HG03095 (cell line): ENCODE data around the gene DGKD.
"Not testable (repeated sequence)": the region's sequence is repeated elsewhere in the genome, so short reads cannot be mapped to it uniquely, and the experiment has no call there.

Experiments used
- ATAC-seq: cut with Tn5 transposase; IDR thresholded peaks from one replicate; pipeline ENCODE4 v1.9.1; 2021; ENCODE audit warnings: moderate library complexity; ENCODE audit not compliant: unreplicated experiment

DGKD gene

DNA sequence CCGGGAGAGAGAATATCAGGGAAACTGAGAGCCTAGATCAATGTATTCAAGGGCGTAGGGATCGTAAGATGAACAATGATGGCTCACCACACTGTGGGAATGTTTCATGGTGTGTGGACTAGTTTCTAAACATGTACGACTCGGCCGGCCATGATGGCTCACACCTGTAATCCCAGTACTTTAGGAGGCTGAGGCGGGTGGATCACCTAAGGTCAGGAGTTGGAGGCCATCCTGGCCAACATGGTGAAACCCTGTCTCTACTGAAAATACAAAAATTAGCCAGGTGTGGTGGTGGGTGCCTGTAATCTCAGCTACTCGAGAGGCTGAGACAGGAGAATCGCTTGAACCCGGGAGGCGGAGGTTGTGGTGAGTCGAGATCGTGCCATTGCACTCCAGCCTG lies 18.2 kb upstream of the DGKD start:
- ATAC-seq, result not testable (repeated sequence)

DNA sequence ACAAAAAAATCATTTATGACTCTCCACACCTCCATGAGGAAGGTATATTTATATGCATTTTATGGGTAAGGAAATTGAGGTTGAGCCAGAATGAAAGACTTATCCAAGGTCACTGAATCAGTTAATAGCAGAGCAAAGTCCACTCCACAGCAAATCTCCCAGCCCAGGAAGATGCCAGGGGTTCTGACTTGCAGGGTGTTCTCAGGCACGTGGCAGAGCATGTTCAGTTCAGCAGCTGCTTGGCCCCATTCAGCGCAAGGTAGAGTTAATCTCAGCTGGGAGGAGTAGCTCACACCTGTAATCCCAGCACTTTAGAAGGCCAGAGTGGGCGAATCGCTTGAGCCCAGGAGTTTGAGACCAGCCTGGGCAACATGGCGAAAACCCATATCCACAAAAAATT lies 17.8 kb upstream of the DGKD start:
- ATAC-seq, result no peak

DNA sequence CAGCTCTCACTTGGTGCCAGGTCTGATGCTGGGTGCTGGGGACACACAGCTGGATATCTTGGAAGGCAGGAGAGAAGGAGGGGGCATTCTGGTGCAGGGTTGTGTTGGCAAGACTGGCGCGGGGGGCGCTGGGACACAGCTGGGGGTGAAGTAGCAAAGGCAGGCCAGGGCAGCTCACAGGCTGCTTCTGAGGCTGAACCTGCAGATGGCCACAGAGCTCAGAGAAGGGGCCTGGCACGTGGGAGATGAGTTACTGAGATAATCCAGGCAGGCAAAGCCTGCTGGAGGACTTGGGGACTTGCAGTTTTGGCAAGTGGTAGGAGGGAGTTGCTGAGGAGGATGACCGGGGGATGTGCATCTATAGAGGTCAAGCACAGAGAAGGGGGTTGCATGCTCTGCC lies 16.2 kb upstream of the DGKD start:
- ATAC-seq, result no peak

DNA sequence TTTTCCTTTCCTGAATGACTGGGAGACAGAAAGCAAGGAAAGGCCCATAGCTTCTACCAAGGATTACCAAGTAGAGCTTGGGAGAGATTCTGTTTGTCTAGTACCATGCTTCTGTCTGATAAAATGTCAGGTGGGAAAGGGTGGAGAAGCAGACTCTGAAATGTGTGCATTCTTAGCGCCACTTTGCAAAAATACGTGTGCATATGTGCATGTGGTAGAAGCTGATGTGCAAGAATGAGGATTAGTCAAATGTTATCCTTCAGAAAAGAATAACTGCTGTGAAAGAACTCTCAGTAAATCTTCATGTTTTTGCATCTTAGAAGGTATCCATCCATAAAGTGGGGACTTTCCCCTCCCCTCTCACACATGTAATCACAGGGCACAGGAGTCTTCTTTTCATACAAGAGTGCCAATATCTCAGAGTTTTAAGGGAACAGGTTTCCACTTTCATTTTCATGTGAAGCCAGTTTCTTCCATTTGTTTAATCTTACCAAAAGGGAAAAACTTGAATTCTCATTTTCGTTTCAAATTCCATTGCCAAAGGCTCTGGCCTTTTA lies 15.4 kb upstream of the DGKD start:
- no peak for ATAC-seq

DNA sequence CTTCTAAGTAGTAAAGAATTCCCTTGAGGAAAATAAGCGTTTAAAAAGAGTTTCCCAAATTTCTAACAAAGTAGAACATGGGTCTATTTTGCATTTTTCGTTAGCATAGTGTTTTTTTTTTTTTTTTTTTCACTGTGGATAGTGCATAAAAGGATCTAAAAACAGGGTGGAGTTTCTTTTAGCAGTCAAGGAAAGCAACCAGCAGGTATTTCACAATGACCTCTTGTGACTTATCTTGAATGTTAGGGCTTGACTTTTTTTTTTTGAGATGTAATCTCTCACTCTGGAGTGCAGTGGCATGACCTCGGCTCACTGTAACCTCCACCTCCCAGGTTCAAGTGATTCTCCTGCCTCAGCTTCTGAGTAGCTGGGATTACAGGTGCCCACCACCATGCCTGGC lies 14.9 kb upstream of the DGKD start:
- ATAC-seq, result no peak

DNA sequence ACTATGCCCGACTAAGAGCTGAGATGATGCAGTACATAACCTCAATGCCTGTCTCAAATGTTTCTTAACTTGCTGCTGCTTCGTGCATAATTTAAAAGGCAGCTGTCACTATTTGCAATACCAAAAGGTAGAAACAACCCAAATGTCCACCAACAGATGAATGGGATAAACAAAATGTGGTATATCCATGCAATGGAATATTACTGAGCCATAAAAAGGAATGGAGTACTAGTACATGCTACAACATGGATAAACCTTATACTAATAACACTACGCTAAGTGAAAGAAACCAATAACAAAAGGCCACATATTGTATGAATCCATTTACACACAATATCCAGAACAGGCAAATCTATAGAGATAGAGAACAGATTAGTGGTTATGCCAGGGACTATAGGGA lies 13.0 kb upstream of the DGKD start:
- ATAC-seq, result no peak

DNA sequence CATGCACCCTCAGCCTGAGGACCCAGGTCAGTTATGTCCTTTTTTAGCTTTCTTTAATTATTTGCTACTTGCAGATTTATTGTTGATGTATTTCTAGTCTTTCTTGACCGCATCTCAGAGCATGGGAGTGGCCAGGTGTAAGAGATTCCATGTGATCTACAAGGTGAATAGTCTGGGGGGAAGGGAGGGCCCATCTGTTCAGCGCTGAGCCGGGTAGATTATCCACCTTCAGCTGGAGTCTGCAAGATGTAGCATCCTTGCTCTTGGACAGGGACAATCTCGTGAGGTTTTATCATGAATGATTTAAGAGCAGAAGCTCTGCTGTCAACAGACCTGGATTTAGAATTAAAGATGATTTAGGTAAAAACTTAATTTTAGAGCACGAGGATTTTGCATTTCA lies 12.0 kb upstream of the DGKD start:
- no peak for ATAC-seq

DNA sequence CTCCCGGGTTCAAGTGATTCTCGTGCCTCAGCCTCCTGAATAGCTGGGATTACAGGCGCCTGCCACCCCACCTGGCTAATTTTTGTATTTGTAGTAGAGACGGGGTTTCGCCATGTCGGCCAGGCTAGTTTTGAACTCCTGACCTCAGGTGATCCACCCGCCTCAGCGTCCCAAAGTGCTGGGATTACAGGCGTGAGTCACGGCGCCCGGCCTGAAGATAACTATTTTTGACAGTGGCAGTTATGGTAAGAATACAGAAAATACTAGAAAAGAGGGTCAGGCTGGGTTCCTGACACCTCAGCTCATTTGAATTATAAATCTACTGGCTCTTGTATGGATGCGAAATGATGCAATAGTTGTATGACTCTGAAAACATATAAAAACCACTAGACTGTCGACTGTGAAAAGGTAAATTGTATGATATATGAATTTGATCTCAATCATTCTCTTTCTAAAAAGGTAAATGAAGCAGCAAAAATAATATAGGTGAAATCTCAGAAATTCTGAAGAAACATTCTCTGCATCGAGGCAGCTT lies 11.1 kb upstream of the DGKD start:
- no peak for ATAC-seq

DNA sequence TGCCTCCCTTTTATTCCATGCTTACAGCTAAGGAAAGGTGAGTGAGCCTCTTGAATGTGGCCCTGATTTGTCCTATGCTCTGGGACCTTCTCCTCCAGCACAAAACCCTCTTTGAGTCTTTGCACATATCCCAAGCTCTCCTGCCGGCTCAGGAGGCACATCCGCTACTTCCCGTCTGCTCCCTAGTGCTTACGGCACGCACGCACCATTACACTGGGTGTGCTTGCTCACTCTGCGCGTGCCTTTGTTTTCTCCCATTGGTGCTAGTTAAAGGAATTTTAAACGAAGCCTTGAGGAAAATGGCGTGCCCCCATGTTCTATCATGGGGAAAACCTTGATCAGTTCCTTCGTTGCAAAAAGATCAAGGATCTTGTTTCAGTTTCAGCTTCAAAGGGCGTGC lies 7.9 kb upstream of the DGKD start:
- ATAC-seq, result no peak

DNA sequence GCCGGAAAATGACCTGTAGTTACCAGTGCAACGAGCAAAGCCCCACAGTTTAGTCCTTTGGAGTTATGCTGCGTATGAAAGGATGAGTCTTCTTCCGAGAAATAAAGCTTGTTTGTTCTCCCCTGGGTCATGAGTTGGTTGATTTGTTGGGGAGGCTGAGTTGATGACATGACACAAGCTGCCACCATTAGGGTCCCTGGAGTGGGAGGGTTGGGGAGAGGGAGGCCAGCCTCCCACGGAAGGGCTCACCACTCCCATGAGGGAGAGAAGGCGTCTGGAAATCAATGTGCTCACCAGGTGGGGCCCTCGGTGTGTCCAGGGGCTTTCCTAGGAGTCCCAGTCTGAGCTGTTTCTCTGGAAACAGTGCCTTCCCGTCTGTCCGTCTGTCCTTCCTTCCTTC lies 7.4 kb upstream of the DGKD start:
- no peak for ATAC-seq

DNA sequence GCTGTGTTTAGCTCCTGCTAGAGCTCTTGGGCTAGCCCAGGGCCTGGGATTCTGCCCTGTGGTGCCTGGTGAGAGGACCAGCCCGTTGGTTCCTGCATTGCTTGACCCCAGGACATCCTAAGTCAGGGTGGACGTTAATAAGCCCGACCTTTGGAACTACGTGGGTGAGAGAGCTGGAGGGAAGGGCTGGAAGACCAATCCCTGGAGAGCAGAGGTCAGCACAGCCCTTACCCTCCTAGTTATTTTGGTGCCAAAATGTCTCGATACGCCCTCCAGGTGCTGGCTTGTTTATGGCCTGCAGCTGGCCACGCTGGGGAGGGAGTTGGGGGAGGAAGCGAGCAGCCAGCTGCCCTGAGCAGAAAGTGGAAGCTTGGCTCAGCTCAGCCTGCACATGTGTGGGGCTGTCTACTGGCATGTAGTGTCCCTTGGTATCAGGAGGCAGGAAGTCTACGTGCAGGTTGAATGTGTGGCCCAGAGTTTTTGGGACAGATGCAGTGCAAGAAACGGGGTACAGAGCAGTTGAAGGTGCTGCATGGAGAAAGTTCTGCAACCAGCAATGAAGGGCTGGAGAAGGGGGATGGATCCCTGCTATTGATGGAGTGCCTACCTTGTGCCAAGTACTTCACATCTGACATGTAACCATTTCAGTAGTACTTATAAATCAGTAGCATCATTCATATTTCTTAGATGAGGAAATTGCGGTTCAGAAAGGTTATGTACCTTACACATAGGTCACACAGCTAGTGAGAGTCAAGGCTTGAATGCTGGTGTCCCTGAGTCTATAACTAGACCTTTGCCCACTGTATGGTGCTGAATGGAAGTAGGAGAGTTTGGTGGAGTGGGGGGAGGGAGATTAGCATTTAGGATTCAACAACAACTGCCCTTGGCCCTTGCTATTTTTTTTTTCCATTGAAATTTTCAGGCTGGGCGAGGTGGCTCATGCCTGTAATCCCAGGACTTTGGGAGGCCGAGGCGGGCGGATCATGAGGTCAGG lies 5.0 kb upstream of the DGKD start:
- peak; percentile 50 for ATAC-seq

DNA sequence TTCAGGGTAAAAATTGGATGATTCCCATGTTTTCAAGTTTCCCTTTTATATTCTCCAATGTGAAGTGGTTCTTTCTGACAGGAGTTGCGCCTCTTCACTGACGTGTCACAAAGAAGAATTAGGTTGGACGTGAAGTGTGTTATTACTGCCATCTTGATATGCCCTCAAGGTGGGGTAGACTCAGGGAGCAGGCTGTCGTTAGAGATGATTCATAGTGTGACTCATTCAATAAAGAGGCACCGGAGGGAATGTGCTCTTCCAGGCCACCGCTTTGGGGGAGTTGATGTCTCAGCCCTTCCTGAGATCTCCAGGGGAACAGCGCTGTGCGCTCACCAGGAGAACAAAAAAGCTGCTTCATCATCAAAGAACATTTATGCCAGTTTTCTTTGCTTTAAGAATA lies 3.6 kb upstream of the DGKD start:
- ATAC-seq, result no peak

DNA sequence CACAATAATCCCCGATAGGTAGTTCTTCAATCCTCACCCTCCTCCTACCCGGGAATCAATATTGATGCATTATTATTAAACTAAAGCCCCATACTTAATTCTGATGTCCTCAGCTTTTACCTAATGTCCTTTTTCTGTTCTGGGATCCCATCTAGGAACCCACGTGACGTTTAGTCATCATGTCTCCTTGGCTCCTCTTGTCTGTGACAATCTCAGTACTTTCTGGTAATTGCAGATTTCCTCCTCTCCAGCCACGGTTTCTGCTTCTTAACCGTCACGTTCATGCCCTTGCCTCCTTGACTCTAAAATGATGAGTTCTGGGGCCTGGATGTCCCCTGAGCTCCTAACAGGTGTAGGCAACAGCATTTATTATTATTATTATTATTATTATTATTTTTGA lies 2.9 kb upstream of the DGKD start:
- no peak for ATAC-seq

DNA sequence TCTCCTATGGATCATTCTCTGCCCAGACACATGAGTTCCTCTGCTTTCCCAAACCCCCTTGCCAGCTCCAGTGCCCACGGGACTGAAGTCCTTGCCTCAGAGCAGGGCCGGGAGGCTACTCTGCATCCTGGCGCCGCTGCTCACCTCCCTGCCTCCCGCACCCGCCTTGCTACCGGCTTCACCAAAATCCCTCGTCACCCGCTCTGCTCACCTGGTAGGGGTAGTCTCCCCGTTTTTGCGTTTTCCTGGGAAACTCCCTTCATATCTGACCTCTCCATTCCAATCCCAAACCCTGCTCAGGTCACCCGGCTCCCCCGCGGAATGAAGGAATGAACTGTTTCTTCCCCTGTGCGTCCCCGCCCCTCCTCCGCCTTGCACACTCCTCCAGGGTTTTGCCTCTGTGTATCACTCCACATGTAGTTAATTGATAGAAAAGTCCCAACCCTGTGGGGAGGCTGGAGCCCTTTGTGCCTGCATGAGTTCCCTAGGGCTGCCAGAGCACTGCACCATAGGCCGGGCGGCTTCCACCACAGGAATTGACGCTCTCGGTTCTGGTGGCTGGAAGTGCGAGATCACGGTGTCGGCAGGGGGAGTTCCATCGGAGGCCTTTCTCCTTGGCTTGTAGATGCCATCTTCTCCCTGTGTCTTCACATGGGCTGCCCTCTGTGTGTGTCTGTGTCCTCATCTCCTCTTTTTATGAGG lies 2.0 kb upstream of the DGKD start:
- ATAC-seq, result no peak

DNA sequence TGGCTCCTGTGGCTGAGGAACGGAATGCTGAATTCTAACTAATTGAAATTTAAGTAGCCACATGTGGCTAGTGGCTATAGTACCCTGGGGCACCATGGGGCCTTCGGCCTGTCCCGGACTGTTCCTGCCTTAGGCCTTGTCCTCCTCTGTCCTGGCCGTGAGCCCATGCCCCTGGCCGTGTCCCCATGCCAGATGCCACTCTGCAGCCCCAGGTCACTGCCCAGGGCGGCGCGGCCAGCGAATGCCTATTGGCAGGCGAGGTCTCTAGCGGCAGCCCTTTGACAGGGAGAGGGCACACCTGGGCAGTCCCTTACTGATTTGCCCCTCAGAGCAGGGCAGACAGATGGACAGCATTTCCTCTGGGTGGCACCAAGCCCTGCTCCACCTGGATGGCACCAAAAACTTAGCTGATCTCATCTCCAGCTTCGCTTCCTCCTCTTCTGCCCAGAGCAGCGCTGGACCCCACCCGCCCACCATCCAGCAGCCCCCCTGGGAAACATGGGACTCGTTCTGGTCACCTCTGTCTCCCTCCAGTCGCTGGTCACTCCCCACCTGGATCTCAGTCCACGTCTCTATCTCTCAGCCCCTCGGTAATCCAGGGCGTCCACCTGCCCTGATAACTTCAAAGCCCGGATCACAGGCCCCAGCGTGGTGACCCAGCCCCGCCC lies 1.1 kb upstream of the DGKD start:
- no peak for ATAC-seq

DNA sequence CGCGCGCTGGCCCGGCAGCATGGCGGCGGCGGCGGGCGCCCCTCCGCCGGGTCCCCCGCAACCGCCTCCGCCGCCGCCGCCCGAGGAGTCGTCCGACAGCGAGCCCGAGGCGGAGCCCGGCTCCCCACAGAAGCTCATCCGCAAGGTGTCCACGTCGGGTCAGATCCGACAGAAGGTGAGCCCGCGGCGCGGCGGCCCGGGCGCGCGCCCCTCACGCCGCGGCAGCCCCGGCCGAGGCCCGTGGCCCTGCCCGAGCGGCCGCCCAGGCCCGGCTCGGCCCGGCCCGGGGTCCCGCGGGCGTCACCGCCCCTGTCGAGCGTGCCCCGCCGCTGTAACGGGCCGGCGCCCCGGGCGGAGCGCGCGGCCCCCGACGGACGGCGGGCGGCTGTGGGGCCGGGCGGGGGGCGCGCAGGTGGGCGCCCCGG lies 218 bp downstream of the DGKD start:
- ATAC-seq, result peak; percentile 27

DNA sequence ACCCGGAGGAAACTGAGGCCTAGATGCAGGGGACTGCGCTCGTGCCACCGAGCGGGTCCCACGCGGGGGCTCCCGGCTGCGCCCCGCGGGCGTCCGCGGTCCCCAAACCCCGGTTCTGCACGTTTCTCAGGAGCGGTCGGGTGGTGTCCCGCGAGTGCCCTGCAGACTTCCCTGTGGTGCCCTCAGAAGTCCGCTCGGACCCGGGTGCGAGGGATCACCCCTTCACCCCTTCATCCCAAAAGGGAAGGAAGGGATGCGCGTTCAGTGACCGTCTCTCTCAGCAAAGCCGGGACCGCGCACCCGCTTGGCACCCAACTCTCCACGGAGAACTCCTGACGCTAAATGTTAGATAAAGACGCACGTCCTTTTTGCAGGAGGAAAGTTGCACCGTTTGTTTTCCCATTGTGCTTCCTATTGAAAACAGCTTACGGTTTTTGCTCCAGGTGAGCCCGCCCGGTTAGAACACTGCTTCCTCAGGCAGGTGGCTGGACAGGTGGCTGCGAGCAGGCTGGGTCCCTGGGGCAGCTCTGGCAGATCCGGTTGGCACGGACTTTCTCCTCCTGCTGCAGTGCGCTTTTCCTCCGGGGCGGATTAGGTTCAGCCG lies 779 bp downstream of the DGKD start:
- no peak for ATAC-seq

DNA sequence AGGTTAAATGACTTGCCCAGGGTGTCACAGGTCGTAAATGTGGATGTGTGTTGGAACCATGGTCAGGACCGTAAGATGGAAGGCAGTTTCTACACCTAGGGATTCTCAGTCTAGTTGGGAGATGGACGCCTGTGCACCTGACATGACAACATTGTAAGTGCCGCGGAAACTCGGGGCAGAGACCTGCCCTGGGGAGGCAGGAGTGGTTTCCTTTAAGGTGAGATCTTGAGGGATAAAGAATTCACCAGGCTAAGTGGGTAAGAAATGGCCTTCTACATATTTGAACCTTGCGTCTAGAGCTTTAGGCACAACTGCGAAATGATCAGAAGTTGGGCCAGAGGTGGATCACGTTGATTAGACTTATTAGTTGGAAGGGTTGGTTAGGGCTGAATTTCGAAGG lies 1.6 kb downstream of the DGKD start:
- ATAC-seq, result no peak

DNA sequence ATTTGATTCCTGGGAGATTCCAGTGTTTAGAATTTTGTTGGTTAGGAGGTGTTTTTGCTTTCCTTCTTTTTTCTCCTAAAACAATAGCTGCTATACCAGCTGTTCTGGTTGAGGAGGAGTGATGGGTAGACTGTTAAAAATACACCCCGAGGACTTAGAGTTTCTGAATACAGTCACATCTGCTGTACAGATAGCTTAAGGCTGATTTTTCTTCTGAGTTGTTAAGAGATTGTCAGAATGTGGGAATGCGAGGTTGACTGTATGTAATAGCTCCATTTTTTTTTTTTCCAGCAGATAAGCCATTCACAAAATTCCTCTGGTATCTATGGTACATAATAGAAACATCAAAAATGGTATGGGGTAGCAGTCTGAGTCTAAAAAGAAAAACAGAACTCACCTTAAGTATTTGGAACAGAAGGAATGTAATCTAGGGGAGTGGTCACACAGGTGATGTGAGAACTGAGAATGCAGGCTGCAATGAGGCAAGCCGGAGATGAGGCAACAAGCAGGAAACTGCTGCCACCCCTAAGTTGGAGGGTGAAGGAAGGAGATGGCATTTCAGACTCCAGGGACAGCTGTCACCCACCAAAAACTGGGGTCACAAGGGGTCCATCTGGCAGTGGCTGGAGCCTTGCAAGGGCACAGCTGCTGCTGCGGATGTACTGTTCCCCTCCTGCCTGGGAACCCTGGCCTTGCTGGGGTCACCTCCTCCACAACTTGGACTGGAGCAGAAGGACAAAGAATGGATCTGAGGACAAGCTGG lies 2.4 kb downstream of the DGKD start:
- ATAC-seq, result no peak

DNA sequence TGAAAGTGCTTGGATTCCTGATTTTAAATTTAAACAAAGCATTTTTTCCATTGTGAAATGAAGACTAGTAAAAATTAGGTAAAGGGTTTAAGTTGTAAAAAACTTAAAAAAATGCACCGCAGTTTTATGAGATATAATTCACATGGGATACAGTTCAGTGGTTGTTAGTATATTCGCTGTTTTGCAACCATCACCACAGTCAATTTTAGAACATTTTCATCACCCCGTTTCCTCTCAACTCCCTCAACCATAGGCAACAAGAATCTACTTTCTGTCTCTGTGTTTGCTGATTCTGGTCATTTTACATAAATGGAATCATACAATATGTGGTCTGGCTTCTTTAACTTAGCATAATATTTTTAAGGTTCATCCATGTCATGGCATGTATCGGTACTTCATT lies 4.0 kb downstream of the DGKD start:
- no peak for ATAC-seq
